GM12891 (cell line): ENCODE measurements around the gene CDYL2.

Experiments used
- DNase-seq: peaks from one replicate; pipeline ENCODE4 v3.0.0; 2011; ENCODE audit warnings: low spot score; ENCODE audit not compliant: insufficient read length
- FAIRE-seq: peaks from 2 replicates; lab custom pipeline; 2011; peaks lifted over from hg19 to GRCh38; lab: Jason Lieb, UNC
- PAX5 ChIP-seq: IDR thresholded peaks from 2 replicates; pipeline ENCODE4 v1.6.1; 2011; ENCODE audit warnings: low read length, moderate library complexity, mild to moderate bottlenecking; ENCODE audit not compliant: insufficient read depth, severe bottlenecking
- POLR2A ChIP-seq: IDR thresholded peaks from 2 replicates; pipeline ENCODE4 v1.6.1; 2011; ENCODE audit warnings: low read depth, low read length, control low read depth
- POLR2AphosphoS5 ChIP-seq: IDR thresholded peaks from 2 replicates; pipeline ENCODE4 v1.6.1; 2011; ENCODE audit warnings: low read depth, low read length, control low read depth
- POU2F2 ChIP-seq: IDR thresholded peaks from 2 replicates; pipeline ENCODE4 v1.6.1; 2011; ENCODE audit warnings: low read depth, mild to moderate bottlenecking, control low read depth, low read length, moderate library complexity
- SPI1 ChIP-seq: IDR thresholded peaks from 2 replicates; pipeline ENCODE4 v1.6.1; 2011; ENCODE audit warnings: low read depth, low read length, control low read depth
- TAF1 ChIP-seq: IDR thresholded peaks from 2 replicates; pipeline ENCODE4 v1.6.1; 2011; ENCODE audit warnings: low read depth, low read length, control low read depth

The CDYL2 gene

DNA sequence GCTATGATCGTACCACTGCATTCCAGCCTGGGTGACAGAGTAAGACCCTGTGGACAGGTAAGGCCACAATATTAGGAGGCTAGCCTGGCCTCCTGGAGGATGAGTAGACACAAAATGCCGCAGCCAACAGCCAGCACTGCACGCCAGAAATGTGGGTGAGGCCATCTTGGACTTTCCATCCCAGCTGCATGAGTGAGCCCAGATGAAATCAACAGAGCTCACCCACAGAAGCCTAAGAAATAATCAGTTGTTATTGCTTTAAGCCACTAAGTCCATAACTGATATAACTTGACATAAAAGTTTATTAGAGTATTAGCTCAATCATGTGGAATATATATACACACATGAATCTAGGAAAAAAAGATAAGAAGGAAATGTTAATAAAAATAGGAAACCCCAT, 101.7 kb downstream of the CDYL2 start:
- no peak for DNase-seq
- FAIRE-seq, result no peak

DNA sequence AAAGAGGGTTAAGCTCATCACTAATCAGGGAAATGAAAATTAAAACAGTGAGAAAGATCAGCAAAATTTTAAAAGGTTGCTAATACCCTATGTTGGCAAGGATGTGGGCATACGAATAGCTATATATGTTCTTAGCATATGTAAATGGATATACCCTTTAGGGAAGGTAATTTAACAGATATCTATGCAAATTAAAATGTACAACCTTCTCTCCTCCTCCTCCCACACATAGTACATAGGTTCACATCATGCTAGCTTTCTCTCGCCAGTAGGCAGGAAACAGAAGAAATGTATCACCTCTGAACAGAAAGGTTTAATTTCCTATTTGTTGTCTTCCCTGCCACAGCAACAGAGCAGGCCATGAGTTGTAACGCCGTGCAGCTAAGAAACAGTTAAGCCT, 103.8 kb downstream of the CDYL2 start:
- FAIRE-seq (peak; percentile 82), DNase-seq (no peak)
- TF ChIP-seq TAF1 (no peak), PAX5 (no peak), POLR2AphosphoS5 (no peak), SPI1 (no peak)

More for the DNA sequence above, 101.7 kb downstream of the CDYL2 start:
- TF ChIP-seq POLR2AphosphoS5 (no peak), TAF1 (no peak), SPI1 (no peak), POU2F2 (no peak), PAX5 (no peak), POLR2A (no peak)

DNA sequence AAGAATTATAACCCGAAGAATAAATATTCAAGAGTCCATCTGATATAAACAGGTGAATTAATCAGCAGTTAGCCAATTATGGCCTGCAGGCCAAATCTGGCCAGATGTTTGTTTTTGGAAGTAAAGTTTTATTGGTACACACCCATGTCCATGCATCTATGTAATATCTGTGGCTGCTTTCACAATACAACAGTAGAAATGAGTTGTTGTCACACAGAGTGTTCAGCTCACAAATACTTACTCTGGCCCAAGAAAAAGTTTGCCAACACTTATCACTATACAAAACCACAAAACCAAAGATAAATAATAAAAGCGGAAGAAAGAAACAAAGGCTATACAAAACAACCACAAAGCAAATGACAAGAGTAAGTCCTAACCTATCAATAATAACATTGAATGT, 109.4 kb downstream of the CDYL2 start:
- FAIRE-seq (peak; percentile 35), DNase-seq (no peak)
- TF ChIP-seq POLR2A (no peak), SPI1 (no peak), POU2F2 (no peak), POLR2AphosphoS5 (no peak), PAX5 (no peak), TAF1 (no peak)

DNA sequence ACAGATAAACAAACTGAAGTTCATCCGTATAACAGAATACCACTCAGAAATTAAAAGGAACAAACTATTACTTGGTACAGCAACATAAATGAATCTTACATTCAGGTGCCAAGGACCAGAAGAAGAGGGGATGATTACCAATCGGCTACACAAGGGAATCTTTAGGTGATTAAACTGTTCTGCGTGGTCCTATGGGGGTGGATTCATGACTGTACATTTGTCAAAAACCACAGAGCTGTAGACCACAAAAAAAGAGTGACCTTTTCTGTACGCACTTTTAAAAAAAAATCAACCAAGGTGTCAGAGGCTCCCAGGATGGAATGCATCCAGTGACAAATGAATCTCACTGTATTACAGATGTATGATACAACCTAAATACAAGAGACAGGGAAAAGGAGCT, 110.8 kb downstream of the CDYL2 start:
- FAIRE-seq, result peak; percentile 52

DNA sequence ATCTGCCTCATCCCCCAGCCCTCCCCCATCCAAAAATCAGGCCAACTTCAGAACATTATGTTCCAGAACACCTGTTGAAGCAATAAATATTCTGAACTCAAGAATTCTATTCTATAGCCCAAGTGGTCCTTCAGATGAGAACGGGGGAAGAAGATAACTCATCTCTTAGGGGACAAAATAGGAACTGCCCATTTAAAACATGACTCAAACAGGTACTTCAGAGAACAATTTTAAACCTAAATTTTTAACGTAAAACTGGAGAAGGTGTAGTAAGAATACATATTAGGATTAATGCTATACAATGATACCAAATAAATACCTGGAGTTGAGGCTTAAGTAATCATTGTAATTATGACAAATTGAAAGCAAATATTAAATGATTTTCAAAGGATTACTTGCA, 112.1 kb downstream of the CDYL2 start:
- FAIRE-seq, result no peak
- no peak for TF ChIP-seq TAF1
- TF ChIP-seq PAX5, result no peak
- no peak for TF ChIP-seq POU2F2
- peak; percentile 63; the same call in 1 of the 2 replicates for TF ChIP-seq SPI1
- DNase-seq, result no peak

More for the DNA sequence above, 110.8 kb downstream of the CDYL2 start:
- DNase-seq, result no peak
- TF ChIP-seq SPI1 (no peak), POU2F2 (no peak)

DNA sequence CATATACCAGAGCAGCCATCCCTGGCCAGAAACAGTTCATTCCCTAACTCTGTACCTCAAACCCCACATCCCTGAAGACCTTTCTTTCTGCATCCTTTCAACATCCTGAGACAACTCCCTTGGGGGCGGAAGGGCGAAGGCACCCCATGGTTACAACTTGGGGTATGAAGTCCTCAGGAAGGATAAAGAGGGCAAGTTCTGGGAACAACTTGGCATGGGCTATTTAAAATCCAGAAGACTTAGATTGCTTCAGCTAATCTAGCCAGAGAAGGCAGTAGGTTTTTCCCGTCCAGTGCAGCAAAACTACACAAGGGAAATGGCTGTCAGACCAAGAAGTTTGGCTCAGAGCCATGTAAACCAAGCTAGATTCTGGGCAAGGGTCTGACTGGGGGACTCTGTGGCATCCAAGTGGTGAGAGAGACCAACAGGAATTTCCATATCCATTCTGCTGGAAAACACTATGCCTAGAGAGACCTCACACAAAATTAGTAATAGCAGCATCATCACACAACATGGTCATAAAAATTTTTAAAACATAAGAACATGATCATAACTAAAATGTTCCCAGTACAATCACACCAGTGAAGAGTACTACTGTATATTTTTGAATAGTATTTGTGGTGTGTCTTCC, 113.2 kb downstream of the CDYL2 start:
- TF ChIP-seq PAX5, result no peak
- TF ChIP-seq SPI1, result no peak
- TF ChIP-seq POLR2A, result no peak
- TF ChIP-seq TAF1, result no peak
- TF ChIP-seq POLR2AphosphoS5, result no peak
- TF ChIP-seq POU2F2, result no peak
- no peak for FAIRE-seq
- DNase-seq, result no peak

DNA sequence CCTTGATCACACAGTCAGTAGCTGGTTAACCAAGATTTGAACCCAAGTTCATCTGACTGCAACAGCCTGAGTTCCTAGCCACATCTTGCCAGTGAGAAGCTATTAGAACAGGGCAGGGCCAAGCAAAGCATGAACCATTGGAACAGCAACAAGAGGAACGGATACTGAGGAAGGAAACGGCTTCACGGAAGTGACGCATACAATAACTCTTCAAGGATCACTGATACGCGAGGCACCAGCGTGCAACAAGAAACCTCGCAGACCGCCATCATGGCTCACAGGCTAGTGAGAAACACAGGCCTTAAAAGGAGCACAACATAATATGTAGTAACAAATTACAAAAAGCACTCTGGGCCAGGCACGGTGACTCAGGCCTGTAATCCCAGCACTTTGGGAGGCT, 114.9 kb downstream of the CDYL2 start:
- 0 out of 2 replicates have a peak, but pooled peaks have one; percentile 7 for TF ChIP-seq SPI1
- TF ChIP-seq TAF1, result no peak
- FAIRE-seq, result peak; percentile 96
- no peak for DNase-seq

DNA sequence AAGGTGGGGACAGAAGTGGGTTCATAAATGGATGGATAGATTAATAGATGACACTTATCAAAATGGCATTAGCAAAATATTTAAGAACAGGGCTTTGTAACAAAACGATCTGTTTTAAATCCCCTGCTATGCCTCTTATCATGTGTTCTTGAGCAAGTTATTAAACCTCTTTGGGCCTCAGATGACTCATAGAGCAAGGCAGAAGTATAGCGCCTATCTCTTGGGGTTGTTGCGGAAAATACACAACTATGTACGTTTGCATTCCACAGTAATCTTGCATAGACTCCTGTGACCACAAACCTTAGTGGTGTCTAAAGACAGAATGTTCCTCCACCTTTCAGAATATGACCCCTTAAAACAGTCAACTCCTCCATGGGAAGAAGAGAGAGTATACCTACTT, 116.8 kb downstream of the CDYL2 start:
- no peak for TF ChIP-seq SPI1
- TF ChIP-seq PAX5, result no peak
- no peak for TF ChIP-seq TAF1
- TF ChIP-seq POLR2A, result no peak
- no peak for TF ChIP-seq POLR2AphosphoS5
- no peak for TF ChIP-seq POU2F2
- peak; percentile 50 for FAIRE-seq
- DNase-seq, result no peak

DNA sequence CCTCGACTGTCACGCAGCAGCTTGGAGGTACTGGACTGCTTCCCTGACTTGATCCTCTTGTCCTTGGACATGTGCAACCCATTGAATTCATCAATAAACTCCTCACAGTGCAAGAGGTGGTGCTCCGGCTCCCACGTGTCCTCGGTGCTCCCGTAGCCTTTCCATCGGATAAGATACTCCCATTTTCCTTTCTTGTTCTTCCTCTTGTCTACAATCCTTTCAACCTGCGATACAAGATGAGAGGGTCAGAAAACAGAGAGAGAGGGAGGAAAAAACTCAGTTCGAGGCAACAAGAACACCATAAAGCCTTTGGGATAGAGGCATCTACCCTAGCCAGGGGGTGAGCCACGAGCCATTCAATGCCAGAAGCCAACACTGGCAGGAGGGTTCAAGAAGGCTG, 119.5 kb downstream of the CDYL2 start:
- FAIRE-seq (no peak), DNase-seq (no peak)
- TF ChIP-seq POU2F2, result no peak
- TF ChIP-seq POLR2AphosphoS5, result no peak
- no peak for TF ChIP-seq POLR2A
- TF ChIP-seq SPI1, result no peak
- no peak for TF ChIP-seq TAF1
- TF ChIP-seq PAX5, result no peak

DNA sequence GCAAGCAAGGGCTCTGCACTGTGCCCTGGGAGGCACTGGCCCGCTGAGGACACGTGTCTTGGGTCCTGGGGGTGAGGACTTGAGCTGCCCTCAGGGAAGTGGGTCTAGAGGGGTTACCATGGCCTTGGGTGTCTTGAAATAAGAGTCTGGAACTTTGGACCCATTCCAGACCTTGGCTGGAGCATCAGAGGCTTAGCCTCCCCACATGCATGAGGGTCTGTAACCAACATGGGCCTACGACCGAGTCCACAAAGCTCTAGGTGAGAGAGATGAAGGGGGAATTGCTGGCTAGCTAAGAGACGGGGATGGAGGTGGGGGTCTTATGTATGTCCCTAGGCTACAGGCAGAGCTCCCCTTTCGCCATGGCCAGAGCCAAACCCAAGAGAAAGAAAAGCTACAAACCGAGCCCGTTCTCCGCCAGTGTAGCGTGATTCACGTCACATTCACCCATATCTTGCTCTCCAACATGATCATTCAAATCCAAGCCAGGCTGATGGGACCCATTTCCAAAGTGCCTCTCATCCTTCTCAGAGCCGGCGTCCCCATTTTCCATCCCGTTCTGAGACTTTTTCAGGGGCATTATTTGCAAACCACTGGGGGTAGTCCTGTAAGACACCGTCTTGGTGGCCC, 120.1 kb downstream of the CDYL2 start:
- FAIRE-seq (no peak), DNase-seq (no peak)
- TF ChIP-seq PAX5, result no peak
- no peak for TF ChIP-seq POLR2AphosphoS5
- TF ChIP-seq POU2F2, result no peak
- no peak for TF ChIP-seq POLR2A
- TF ChIP-seq SPI1, result no peak
- TF ChIP-seq TAF1, result no peak
